Measurements from ENCODE around the gene SMARCA4. TPM values are rescaled to one million over a fixed set of nuclear protein-coding genes. Genes with fewer than 3 reads are reported as not detected.

The SMARCA4 gene
- total RNA-seq, 2 experiments from 2014 or later: 409 to 554 TPM

GRCh38 chr19:11058246-11059030 is 97.6 kb downstream of the SMARCA4 start:
- TF ChIP-seq CTCF (conservative IDR thresholded peaks at IDR 0.05; ENCODE audit: low read length) (no peak), EZH2phosphoT487 (IDR thresholded peaks at IDR 0.05; ENCODE audit: borderline replicate concordance, low read depth, low read length) (no peak)
- Histone ChIP-seq H3K4me3 (ENCODE audit: low read depth, low read length, poor library complexity, severe bottlenecking) (no peak overlapping the region), H3K9me3 (ENCODE audit: low read length) (no peaks in the 10 kb centered on the region), H3K4me1 (ENCODE audit: insufficient read depth, low read length, poor library complexity, severe bottlenecking) (peaks cover 4% of the 10 kb centered on the region), H3K27ac (ENCODE audit: low read depth, low read length, poor library complexity, severe bottlenecking) (no peak overlapping the region), H3K79me2 (ENCODE audit: insufficient read depth, low read depth, low read length) (0 out of 2 replicates have a peak, but pooled peaks cover 4% of the 10 kb centered on the region), H3K36me3 (ENCODE audit: insufficient read depth, low read length) (peaks cover 96% of the 10 kb centered on the region), H4K20me1 (ENCODE audit: insufficient read depth, low read length) (no peaks in the 10 kb centered on the region), H3K9me2 (ENCODE audit: insufficient read depth, low read length) (no peaks in the 10 kb centered on the region), H2AFZ (ENCODE audit: low read length) (no peak overlapping the region), H3K4me2 (ENCODE audit: low read length) (no peak overlapping the region)
- CTCF ChIA-PET (ENCODE audit: unreplicated experiment): no interaction called here
- intact Hi-C loops (cut with micrococcal nuclease; ENCODE audit: unreplicated experiment): no loop called here
- no peak for DNase-seq (ENCODE audit: low spot score)
- no TSS peak for BruUV-seq (replicated peaks)
- POLR2A ChIA-PET: no interaction called here

GRCh38 chr19:11059511-11060358 is 98.9 kb downstream of the SMARCA4 start:
- Histone ChIP-seq H4K20me1 (ENCODE audit: insufficient read depth, low read length) (no peaks in the 10 kb centered on the region), H2AFZ (ENCODE audit: low read length) (no peak overlapping the region), H3K4me1 (ENCODE audit: insufficient read depth, low read length, poor library complexity, severe bottlenecking) (no peaks in the 10 kb centered on the region), H3K4me2 (ENCODE audit: low read length) (no peak overlapping the region), H3K4me3 (ENCODE audit: low read depth, low read length, poor library complexity, severe bottlenecking) (no peak overlapping the region), H3K9me2 (ENCODE audit: insufficient read depth, low read length) (no peaks in the 10 kb centered on the region), H3K9me3 (ENCODE audit: low read length) (no peaks in the 10 kb centered on the region), H3K36me3 (ENCODE audit: insufficient read depth, low read length) (peaks cover 96% of the 10 kb centered on the region), H3K27ac (ENCODE audit: low read depth, low read length, poor library complexity, severe bottlenecking) (no peak overlapping the region), H3K79me2 (ENCODE audit: insufficient read depth, low read depth, low read length) (no peaks in the 10 kb centered on the region)
- no peak for DNase-seq (ENCODE audit: low spot score)
- BruUV-seq (replicated peaks): no TSS peak
- intact Hi-C loops (cut with micrococcal nuclease; ENCODE audit: unreplicated experiment): no loop called here
- ChIA-PET POLR2A (no interaction called here), CTCF (ENCODE audit: unreplicated experiment) (interaction anchor here (0.7 kb wide), 1 partner anchor 197 kb away, joined by 3 read pairs; no protein-coding TSS in a partner anchor)
- TF ChIP-seq CTCF (conservative IDR thresholded peaks at IDR 0.05; ENCODE audit: low read length): no peak
- TF ChIP-seq EZH2phosphoT487 (IDR thresholded peaks at IDR 0.05; ENCODE audit: borderline replicate concordance, low read depth, low read length): no peak
